RWPE2 (cell line): ENCODE data around the gene IFI27L2.
A peak's percentile ranks its signal among the peaks of the same experiment; 100 is the strongest.

Source experiments
- ATAC-seq: fragments of 200-7000 bp; cut with Tn5 transposase; 3 replicates; pipeline ENCODE4 v1.9.1; 2021; ENCODE audit warnings: low read depth
- DNase-seq: peaks from one replicate; pipeline ENCODE4 v3.0.0-alpha.2; 2020; ENCODE audit warnings: low spot score
- H3K27ac ChIP-seq: fragments of 450-650 bp; 2 replicates; pipeline ENCODE4 v1.5.1; 2017; ENCODE audit warnings: mild to moderate bottlenecking; ENCODE audit not compliant: poor library complexity, severe bottlenecking
- H3K27me3 ChIP-seq: fragments of 250-450 bp; sonication (Bioruptor Pico); 2 replicates; pipeline ENCODE4 v1.5.1; 2021; ENCODE audit warnings: mild to moderate bottlenecking, moderate library complexity; ENCODE audit not compliant: insufficient read depth, poor library complexity, severe bottlenecking
- H3K36me3 ChIP-seq: fragments of 250-450 bp; sonication (Bioruptor Pico); 2 replicates; pipeline ENCODE4 v1.5.1; 2020; ENCODE audit warnings: low read depth, mild to moderate bottlenecking, moderate library complexity
- H3K4me1 ChIP-seq: fragments of 250-450 bp; sonication (Bioruptor Pico); 2 replicates; pipeline ENCODE4 v1.5.1; 2021; ENCODE audit warnings: mild to moderate bottlenecking, moderate library complexity; ENCODE audit not compliant: insufficient read depth, poor library complexity, severe bottlenecking
- H3K4me3 ChIP-seq: fragments of 250-450 bp; sonication (Bioruptor Pico); 2 replicates; pipeline ENCODE4 v1.5.1; 2021; ENCODE audit warnings: mild to moderate bottlenecking, moderate library complexity; ENCODE audit not compliant: severe bottlenecking
- H3K9me3 ChIP-seq: fragments of 250-450 bp; sonication (Bioruptor Pico); 2 replicates; pipeline ENCODE4 v1.5.1; 2021; ENCODE audit warnings: mild to moderate bottlenecking, moderate library complexity; ENCODE audit not compliant: severe bottlenecking
- TF ChIP-seq, protein P1 (sequence below): fragments of 450-650 bp; IDR thresholded peaks from one replicate; pipeline ENCODE4 v1.5.1; 2017; ENCODE audit warnings: mild to moderate bottlenecking, moderate library complexity; ENCODE audit not compliant: poor library complexity, severe bottlenecking

Gene IFI27L2

GRCh38 chr14:94079891-94080620 is 49.3 kb downstream of the IFI27L2 start:
- Histone ChIP-seq H3K4me3 (peak overlapping the region; percentile 83), H3K4me1 (peaks cover 16% of the 10 kb centered on the region), H3K27ac (peak overlapping the region; percentile 47), H3K36me3 (peaks cover 55% of the 10 kb centered on the region), H3K27me3 (no peaks in the 10 kb centered on the region), H3K9me3 (peaks cover 8% of the 10 kb centered on the region)
- TF ChIP-seq, protein P1, sequence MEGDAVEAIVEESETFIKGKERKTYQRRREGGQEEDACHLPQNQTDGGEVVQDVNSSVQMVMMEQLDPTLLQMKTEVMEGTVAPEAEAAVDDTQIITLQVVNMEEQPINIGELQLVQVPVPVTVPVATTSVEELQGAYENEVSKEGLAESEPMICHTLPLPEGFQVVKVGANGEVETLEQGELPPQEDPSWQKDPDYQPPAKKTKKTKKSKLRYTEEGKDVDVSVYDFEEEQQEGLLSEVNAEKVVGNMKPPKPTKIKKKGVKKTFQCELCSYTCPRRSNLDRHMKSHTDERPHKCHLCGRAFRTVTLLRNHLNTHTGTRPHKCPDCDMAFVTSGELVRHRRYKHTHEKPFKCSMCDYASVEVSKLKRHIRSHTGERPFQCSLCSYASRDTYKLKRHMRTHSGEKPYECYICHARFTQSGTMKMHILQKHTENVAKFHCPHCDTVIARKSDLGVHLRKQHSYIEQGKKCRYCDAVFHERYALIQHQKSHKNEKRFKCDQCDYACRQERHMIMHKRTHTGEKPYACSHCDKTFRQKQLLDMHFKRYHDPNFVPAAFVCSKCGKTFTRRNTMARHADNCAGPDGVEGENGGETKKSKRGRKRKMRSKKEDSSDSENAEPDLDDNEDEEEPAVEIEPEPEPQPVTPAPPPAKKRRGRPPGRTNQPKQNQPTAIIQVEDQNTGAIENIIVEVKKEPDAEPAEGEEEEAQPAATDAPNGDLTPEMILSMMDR, result no peak
- ATAC-seq (no peak; the same call in 2 of the 3 replicates), DNase-seq (no peak)

DNA sequence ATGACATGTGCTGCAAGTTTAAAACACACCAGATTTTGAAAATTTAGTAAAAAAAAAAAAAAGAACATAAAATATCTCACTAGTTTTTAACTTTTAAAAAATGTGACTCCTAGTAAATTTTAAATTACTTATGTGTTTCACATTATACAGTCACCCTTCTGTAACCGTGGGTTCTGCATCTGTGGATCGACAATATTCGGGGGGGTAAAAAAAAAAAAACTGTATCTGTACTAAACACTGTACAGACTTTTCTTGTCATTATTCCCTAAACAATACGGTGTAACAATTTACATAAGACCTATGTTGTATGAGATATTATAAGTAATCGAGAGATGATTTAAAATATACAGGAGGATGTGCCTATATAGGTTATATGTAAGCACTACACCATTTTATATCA is 51.6 kb downstream of the IFI27L2 start:
- peaks cover 67% of the 10 kb centered on the region for H3K36me3 ChIP-seq
- TF ChIP-seq, protein P1, result no peak
- no peak for ATAC-seq
- H3K4me3 ChIP-seq, result no peak overlapping the region
- no peaks in the 10 kb centered on the region for H3K27me3 ChIP-seq
- no peak overlapping the region for H3K27ac ChIP-seq
- peaks cover 16% of the 10 kb centered on the region for H3K4me1 ChIP-seq
- peaks cover 16% of the 10 kb centered on the region for H3K9me3 ChIP-seq
- no peak for DNase-seq
